Hematopoietic multipotent progenitor cell treated with erythropoietin and hydrocortisone succinate and interleukin-3 and kit ligand, for 6 days (in vitro differentiated cells): ENCODE measurements around the gene RRBP1.

ENCODE experiments used
- DNase-seq: peaks from one replicate; pipeline ENCODE4 v3.0.0-alpha.2; 2015

The RRBP1 gene

DNA sequence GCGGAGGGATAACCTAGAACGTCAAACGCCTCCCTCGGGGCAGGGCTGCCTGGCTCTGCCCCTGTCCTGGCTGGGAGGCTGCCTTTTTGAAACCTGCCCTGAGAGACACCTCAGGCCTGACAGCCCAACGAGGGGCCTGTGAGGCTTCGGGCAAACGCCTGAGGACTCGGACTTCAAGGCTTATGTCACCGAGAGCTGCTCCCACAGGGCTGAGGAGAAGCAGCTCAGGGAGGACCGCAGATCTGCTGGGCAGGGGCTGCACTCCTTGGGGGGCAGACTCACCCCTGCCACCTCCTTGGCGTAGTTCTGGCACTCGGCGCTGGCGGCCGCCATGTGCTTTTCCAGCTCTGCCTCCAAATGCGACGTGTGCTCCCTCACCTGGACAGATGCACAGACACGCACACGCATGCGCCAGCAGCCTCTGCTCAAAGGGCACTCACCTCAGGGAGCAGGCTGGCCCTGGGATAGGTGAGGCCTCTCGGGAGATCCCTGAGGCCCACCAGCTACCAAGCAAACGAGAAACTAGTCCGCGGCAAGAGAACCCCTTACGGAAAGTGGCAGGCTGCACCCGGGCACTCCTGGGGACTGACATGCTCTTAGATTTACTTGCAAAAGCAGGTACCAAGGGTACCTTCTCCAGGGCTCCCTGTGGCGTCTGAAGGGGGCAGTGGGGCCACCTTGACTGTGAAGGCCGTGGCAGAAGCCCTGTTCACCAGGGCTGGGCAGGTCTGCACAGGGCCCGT is 62.5 kb downstream of the RRBP1 start:
- DNase-seq = no peak

DNA sequence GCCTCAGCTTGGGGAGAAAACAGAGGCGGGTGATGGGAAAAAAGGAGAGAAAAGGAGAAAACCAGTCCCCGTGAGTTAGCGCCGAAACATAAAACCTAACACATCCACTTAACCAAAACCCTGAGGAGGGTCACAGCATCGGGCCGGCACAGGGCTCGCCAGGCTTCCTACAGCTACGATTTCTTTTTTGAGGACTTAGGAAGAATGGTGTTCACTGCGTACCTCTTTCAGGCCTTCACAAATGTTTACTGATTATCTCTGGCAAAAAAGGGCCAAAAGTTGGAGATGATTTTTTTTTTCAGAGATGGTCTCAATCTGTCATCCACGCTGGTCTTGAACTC is 63.4 kb downstream of the RRBP1 start:
- no peak for DNase-seq

DNA sequence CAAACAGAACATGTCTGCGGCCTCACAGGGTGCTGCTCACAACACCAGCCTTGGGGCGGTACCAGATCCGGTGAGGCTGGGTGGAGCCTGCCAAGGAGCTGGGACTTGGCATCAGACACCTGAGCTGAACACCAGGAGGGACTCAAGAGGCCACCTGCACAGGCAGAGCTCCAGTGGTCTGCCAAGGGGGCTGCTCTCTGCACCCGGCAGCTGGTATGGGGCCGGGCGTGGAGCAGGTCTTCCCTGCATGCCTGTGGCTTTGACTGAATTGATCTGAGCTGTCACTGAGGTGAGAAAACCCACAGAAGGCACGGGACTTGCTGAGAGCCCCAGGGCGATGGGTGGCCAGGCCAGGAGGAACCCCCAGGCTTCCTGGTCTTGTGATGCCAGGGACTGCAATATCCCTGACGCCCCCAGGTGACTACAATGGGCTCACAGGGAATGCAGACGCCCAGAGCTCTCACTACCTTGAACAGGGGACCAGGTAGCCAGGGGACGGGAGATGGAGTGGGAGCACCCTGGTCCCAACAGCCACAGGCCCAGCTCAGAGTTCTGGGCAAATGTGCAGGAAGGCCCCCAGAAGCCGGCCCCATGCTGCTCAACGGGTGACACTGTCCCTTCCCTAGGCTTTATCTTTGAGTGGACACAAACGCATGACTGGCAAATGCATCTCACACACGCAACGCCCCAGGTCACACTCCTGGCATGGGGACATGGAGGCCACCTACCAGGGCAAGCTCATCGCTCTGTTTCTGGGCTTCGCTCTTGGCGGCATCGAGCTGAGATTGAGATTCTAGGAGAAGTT is 64.0 kb downstream of the RRBP1 start:
- no peak for DNase-seq

DNA sequence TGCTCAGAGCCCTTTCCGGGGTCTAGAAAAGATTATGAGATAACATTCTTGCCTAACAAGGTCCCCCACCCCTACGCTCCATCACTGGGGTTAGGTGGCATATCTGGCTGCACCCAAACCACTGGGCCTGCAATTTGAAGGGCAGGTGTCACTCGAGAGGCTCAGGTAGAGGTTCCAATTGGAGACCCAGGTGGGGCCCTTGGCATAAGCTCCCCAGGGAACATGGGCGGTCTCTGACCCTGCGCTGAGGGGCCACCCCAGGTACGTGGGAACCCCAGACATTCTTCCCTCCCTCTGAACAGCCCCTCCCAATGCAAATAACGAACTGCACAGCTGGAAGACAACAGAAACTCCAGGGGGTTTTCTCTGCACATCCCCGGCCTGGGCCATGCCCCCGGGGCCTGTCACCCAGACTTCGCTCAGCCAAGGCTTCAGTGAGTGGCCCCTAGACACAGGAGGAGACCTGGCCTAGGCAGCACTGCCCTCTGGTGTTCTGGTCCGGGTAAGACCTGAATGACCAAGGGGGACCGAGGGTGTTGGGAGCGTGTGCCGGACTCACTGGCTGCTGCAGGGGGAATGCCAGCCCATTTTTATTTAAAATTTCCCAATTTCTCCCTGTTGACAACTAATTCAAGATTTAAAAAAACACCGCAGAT is 64.7 kb downstream of the RRBP1 start:
- DNase-seq = peak; percentile 74

DNA sequence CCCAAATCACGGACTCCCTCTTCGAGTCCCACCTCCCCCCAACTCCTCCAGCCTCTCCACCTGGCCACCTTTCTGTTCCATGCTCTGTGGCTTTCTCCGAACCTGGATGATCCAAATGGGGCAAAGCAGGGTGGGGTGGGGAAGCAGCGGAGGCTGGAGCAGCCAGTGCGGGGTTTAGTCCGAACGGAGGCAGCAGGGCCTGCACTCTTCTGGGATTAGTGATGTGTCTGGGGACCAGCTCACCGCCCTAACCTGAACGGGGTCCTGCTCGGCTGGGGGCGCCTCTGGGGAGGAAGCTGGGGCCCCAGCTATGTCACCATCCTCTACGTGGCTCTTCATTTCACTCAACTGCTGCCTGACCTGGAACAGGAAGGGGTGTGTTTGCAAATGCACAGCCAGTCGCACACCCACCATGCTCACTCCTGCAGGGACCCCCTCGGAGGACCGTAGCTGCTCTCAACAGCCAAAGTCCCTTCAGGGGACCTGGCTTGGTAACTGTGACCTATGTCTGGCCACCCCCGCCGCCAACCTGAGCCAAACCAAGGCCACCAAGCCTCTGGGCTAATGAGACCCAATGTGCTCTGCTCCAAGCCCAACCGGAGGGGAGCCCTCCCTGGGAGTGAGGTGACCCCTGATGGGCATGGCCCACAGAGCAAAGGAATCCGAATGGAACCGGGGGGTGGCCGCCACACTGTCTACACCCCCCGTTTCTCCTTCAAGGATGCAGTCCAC is 65.4 kb downstream of the RRBP1 start:
- no peak for DNase-seq

DNA sequence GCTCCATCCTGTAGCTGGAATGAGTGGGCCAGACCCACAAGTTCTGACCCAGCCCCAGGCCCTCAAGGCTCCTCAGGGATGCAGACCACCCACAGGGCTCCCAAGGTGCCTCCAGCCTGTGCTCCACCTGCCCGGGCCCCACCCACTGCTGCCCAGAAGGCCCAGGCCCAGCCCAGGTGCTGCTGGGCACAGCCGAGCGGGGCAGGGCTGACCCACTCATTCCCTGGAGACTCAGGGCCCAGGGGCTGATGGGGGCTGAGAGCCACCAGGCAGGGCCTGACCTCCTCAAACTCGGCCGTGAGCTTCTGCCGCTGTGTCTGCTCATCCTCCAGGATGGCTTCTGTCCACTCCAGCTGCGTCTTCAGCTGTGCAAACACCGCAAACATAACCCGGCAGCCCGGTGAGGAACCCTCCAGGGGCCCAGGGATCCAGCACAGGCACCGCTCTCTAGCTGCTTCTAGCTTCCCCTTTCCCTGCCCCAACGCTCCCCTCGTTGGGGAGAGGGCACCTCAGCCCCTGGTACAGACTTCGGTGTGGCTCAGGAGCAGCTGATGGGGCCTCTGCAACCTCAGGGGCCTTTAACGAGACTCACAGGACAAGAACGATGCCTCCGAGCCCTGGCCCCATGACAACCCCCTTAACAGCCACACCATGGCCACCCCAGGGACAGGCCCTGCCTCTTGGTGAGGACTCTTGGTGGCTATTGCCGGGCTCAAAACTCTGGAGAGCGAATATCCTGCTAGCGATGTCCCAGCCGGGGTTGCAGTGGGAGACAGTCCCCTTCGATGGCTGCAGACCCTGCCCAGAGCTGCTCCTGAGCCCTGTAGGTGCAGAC is 66.2 kb downstream of the RRBP1 start:
- DNase-seq = peak; percentile 22

DNA sequence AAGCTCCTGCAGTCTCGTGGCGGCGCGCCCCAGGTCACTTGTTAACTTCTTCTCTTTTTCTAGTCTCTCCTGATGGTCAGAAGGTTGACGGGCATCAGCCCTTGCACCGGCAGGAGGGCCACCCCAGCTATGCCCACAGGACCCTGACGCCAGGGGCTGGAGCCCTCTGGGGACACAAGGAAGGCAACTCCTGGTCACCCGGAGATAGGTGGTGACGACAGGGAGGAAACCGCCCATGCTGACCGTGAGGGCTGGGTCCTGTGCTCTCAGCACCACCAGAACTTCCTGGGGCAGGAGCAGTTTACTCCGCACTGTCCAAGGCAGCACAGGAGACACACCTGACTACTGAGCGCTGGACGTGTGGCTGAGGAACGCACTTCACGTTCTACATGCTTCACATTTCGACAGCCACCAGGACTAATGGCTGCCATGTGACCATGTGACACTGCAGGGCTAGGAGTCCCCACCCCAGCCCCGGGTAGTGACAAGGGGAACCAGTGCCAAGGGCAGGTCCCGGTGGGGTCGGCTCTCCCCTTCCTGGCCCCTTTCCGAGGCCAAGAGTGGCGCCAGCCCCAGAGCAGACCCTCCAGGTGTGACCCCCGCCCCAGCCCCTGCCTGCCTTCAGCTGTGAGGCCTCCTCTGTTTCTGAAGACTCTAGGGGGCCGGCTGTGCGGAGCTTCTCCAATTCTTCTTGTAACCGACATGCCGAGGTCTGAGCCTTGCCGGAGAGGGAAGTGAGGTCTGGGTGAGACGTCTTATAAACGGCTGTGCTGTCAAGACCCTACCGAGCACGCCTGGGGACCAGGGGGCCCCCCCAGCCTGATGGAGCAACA is 67.0 kb downstream of the RRBP1 start:
- DNase-seq = peak; percentile 14

DNA sequence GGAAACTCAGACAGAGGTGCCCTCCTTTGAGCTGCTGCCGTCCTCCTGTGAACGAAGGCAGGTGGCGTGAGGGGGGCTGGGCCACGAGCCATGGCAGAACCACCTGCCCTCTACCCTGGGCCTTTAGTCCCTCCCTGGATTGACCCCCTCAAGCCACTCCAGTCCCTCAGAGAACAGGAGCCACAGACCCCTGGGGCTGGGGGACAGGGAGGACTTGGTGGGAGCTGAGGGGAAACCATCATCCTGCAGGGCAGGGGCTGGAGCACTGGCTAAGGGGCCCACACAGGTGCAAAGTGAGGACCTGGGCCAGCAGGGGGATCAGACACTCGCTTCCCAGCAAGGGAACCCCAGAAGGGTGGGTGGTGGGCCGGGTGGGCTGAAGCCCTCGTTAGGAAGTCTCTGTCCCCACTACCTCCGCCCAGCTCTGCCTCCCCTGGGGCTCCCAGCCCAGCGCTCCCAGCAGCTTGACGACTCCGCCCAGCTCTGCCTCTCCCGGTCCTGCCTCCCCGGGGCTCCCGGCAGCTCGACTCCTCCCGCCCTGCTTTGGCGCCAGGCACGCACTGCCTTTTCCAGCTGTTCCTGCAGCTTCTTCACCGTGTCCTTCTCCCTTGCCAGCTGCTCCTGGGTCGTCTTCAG is 67.7 kb downstream of the RRBP1 start:
- peak; percentile 9 for DNase-seq

DNA sequence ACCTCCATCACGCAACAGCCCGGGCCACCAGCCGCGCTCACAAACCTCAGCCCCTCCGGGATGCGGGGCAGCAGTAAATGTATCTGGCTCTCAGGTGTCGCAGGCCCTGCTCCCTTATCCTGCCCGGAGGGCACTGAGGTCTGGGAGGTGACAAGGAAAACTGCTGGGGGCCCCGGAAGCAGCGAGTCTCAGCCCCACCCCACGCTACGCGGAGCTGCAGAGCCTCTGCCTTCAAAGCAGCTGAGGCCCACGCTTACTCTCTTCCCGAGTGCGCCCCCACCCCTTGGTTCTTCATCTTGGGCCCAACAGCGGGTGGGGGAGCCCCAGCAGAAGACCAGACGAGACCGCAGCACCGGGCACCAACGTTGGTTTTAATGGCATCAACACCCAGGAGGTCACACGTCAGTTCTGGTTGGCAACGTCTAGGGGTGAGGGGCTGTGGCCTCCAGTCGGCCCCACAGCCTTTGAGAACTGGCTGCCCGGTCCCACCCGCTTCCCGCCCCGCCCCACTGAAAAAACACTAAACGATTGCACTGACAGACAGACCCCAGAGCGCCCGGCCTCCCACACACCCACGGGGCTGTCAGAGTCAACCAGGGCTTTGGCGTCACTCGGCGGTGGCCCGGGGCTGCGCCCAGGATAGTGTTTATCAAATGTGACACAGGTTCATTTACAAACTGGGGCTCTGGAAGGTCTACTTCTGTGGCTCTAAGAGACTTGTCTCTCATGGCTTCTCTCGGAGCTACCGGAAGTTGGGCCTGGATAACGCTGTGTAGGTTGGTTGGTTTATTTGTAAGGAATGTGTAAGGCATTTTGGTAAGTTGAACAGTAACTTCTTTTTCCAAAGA is 68.5 kb downstream of the RRBP1 start:
- no peak for DNase-seq

DNA sequence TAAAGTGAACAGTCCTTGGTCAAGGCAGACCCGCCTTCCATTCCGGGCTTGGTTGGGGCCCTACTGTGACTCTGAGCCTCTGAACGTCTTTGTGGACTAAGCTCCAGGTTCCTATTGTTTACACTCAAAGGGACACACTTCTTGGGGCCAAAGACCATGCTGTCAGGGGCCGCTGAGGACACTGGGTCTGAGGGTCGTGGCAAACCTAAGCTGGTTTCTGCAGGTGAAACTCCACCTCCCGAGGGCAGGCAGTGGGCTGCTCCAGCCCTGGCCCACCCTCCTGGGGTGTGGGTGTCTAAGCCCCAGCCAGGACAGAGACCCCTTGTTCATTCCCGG is 69.1 kb downstream of the RRBP1 start:
- no peak for DNase-seq

DNA sequence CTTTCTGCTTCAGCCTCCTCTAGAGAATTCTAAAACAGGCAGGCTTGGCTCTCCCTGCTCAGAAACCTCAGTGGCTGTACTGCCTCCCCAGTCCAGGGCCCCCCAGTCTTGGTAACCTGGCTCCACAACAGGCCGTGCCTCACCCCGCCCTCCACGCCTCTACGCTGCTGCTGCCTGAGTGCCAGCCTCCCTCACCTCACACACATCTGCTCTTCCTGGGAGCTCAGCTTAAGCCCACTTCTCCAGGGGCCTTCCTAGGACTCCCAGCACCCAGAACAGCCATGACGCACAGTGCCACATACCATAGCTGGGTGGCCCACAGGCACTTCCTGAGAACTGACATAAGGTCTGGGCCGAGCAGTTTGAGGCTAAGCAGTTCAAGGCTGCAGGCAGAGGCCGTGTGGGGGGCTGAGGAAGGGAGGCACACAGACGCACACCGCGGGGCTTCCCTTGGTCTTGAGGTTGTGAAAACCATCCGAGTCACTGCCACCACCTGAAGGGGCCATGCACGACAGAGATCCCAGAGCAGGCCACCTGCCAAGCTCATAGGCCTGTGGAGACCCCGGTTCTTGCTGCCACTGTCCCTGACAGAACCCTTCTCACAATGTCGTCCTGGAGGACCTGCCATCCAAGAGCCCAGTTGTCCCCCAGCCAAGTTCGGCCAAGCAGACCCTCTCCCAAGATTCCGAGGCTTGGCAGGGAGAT is 69.6 kb downstream of the RRBP1 start:
- peak; percentile 17 for DNase-seq

DNA sequence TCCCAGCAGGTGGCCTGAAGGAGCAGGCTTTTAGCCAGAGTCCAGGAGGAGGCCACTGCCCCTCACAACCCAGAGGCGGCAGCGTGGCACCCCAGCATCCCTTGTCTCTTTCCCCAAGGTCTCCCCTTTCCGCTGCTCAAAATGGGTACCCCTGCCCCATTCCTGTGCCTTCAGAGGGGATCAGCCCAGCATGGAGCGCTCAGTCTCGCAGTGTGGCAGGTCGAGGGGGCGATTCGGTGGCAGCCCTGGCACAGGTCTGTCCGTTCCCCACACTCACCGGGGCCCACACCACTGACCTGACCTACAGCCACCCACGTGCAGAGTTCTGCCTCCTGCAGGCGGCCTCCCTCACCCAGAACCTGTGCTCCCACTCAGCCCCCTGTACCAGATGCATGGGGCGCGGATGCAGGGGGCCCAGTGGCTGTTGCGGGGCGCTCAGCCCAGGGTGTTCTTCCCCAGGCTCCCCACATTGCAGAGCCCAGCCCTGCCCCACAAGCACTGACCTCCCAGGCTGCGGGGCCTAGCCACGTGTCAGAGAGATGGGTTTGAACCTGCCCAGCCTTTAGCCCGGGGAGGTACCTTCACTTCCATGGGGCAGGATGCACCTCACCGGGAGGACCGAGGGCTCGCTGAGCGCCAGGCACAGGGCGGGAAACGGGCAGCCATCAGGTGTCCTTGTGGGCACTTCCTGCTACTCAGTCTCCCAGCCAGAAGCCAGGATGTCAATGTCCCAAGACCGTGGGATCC is 70.3 kb downstream of the RRBP1 start:
- DNase-seq = peak; percentile 46

DNA sequence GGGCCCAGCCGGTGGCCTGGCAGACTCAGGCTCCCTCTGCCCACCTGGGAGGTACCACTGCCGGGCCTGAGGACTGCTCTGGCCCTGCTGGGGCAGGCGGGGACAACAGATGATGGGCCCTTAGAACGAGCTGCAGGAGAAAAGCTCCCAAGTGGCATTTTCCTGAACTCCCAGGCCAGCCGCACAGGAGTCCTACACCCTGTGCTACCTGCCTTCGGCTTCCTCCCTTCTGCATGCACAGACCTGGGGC is 70.8 kb downstream of the RRBP1 start:
- no peak for DNase-seq

DNA sequence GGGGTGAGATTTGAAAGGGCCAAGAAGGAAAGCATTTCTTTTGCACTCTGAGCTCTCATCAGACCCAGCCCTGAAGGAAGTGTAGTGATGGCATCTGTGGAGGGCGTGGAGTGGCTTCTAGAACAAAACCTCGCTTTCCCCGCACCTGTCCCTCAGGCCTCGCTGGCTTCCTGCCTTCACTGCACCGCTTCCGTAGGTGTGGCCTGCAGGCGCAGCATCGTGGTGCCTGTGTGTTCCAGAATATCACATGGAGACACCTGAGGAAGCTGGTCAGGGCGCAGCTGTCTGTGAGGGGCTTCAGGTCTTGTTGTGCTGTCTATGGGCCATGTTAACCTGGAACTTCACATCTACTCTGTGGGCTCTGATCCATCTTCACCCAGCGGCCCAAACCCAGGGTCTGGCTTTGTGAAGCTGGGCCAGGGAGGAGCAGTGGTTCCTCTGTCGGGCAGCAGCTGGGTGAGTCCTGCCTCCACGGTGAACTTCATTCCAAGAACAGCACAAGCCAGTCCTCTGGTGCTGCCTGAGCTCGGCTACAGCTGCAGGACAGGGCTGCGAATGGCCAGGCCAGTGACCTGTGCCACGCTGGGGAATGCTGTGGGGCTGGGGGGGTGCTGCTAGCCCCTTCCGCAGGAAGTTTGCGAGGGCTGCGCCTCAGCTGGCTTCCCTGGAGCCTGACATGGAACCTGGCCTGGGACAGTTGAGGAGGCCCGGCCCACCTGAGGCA is 71.3 kb downstream of the RRBP1 start:
- peak; percentile 12 for DNase-seq

DNA sequence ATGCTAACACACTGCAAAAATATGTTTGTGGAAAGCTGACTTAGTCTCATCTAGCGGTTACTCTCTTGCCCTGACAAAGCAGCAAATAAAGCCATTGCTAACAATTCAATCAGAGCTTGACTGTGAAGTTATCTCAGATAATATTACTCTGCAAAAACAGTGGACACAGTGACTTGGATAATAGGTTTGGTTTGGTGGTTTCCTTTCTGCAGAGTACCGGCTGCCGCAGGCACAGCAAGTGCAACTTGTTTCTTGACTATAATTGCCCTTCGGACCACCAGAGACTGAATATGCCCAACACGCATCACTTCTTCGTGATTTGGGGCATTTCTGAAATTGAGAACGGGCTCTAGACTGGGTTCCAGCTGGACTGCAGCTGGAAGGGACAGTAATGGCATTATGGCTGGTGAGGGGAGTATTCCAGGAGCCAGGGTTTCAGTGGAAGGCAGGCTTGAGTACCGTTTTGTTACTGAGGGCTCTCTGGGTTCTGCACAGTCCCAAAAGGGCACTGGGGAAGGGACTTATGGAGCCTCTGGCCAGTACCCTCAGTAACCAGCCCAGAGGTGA is 72.1 kb downstream of the RRBP1 start:
- peak; percentile 21 for DNase-seq

DNA sequence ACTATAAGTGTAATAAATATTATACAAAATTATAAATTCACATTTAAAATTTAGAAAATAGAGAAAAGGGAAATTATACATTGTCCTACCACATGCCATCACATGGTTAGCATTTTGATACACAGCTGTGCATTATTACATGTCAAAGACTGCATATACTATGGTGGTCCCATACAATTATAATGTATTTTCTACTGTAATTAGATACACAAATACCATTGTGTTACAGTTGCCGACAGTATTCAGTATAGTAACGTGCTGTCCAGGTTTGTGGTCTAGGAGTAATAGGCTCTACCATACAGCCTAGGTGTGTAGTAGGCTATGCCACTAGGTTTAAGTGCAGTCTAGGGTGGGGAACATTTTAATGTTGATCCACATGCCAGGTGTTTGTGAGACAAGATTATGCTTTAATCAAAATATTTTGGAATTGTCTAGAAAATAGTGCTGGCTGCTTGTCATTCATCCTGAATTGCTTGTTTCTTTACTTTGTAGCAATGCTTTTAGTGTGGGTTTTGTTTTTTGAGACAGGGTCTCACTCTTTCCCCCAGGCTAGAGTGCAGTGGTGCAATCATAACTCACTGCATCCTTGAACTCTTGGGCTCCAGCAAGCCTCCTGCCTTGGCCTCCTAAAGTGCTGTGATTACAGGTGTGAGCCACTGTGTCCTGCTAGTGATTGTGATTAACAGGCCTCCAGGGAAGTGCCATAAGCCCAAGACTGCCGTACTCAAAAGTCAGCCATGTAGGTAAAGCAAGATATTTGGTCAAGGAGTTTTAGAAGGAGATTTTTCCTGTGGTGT is 73.1 kb downstream of the RRBP1 start:
- DNase-seq = no peak

DNA sequence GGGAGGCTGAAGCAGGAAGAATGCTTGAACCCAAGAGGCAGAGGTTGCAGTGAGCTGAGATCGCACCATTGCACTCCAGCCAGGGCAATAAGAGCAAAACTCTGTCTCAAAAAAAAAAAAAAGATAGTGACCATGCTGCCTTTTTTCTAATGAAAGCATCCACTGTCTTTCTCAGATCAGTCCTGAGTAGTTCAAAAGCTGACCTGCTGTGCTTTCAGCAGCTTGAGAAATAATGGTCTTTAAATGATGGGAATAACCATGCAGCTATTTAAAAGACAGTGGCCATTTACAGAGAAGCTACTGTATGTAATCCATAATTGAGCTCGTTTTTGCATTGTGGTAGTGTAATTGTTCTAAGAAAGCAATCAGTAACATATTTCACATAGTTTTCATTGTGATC is 76.0 kb downstream of the RRBP1 start:
- no peak for DNase-seq
